HG02840 (cell line): Measurements from ENCODE around the gene ETV6.
"Not testable (repeated sequence)": the region's sequence is repeated elsewhere in the genome, so short reads cannot be mapped to it uniquely, and the experiment has no call there.

Experiments
- ATAC-seq: cut with Tn5 transposase; IDR thresholded peaks from one replicate; pipeline ENCODE4 v1.9.1; 2021; ENCODE audit warnings: mild to moderate bottlenecking, moderate library complexity, moderate number of reproducible peaks; ENCODE audit not compliant: unreplicated experiment, low FRiP score

Gene ETV6

GRCh38 chr12:11895421-11896078 is 246.1 kb downstream of the ETV6 start:
- ATAC-seq, result no peak

- no peak for ATAC-seq
Observed at GRCh38 chr12:11896417-11896929, 247.0 kb downstream of the ETV6 start.

- ATAC-seq, result no peak
Observed at GRCh38 chr12:11897923-11898322, 248.4 kb downstream of the ETV6 start.

GRCh38 chr12:11901701-11902524 is 252.4 kb downstream of the ETV6 start:
- ATAC-seq, result no peak

GRCh38 chr12:11902525-11902875 is 253.0 kb downstream of the ETV6 start:
- ATAC-seq, result no peak

GRCh38 chr12:11904124-11904523 is 254.7 kb downstream of the ETV6 start:
- no peak for ATAC-seq

- ATAC-seq, result no peak
Observed at GRCh38 chr12:11905534-11905933, 256.1 kb downstream of the ETV6 start.

GRCh38 chr12:11906286-11906935 is 256.9 kb downstream of the ETV6 start:
- no peak for ATAC-seq

- ATAC-seq, result no peak
Observed at GRCh38 chr12:11907625-11908024, 258.2 kb downstream of the ETV6 start.

- not testable (repeated sequence) for ATAC-seq
Observed at GRCh38 chr12:11909406-11909805, 259.9 kb downstream of the ETV6 start.

GRCh38 chr12:11916113-11916512 is 266.6 kb downstream of the ETV6 start:
- no peak for ATAC-seq

- no peak for ATAC-seq
Observed at GRCh38 chr12:11916771-11917170, 267.3 kb downstream of the ETV6 start.

- ATAC-seq, result no peak
Observed at GRCh38 chr12:11917501-11917900, 268.0 kb downstream of the ETV6 start.

GRCh38 chr12:11920231-11920630 is 270.8 kb downstream of the ETV6 start:
- ATAC-seq, result no peak

GRCh38 chr12:11922361-11922760 is 272.9 kb downstream of the ETV6 start:
- no peak for ATAC-seq

- no peak for ATAC-seq
Observed at GRCh38 chr12:11923067-11923466, 273.6 kb downstream of the ETV6 start.

GRCh38 chr12:11927286-11927935 is 277.9 kb downstream of the ETV6 start:
- no peak for ATAC-seq

- no peak for ATAC-seq
Observed at GRCh38 chr12:11929714-11930113, 280.2 kb downstream of the ETV6 start.

GRCh38 chr12:11939223-11939622 is 289.7 kb downstream of the ETV6 start:
- no peak for ATAC-seq

- no peak for ATAC-seq
Observed at GRCh38 chr12:11941606-11942337, 292.3 kb downstream of the ETV6 start.
